Heart right ventricle (tissue), 16 donors: ENCODE data around the gene TMEM236. TPM values are rescaled to one million over a fixed set of nuclear protein-coding genes. Genes with fewer than 3 reads are reported as not detected.

ENCODE experiments used
- ATAC-seq, 8 donors: fragments of 200-7000 bp; cut with Tn5 transposase; one replicate each; pipeline ENCODE4 v1.9.1; 2020; ENCODE audit warnings: mild to moderate bottlenecking in 8 of 8, moderate library complexity in 8 of 8, moderate number of reproducible peaks in 1 of 8
- DNase-seq, 2 donors: peaks; one replicate each; pipeline ENCODE4 v3.0.0-alpha.2; 2020
- H3K27ac ChIP-seq, 10 donors: fragments of 200-600 bp; sonication (generic) in 2 of 10; one replicate each; pipeline versions ENCODE4 v1.5.0 to v1.8.0; 2020 to 2022; ENCODE audit warnings: mild to moderate bottlenecking in 3 of 10
- H3K27me3 ChIP-seq, 7 donors: fragments of 200-600 bp; one replicate each; pipeline ENCODE4 v1.8.0; 2021 to 2022; ENCODE audit warnings: mild to moderate bottlenecking in 2 of 7
- H3K36me3 ChIP-seq, 9 donors: fragments of 200-600 bp; sonication (generic) in 1 of 9; one replicate each; pipeline versions ENCODE4 v1.5.0 to v1.8.0; 2020 to 2022; ENCODE audit warnings: mild to moderate bottlenecking in 2 of 9
- H3K4me1 ChIP-seq, 9 donors: fragments of 200-600 bp; sonication (generic) in 1 of 9; one replicate each; pipeline versions ENCODE4 v1.5.0 to v1.8.0; 2020 to 2022; ENCODE audit warnings: mild to moderate bottlenecking in 4 of 9
- H3K4me3 ChIP-seq, 10 donors: fragments of 200-600 bp; sonication (generic) in 2 of 10; one replicate each; pipeline versions ENCODE4 v1.5.0 to v1.8.0; 2020 to 2022; ENCODE audit warnings: mild to moderate bottlenecking in 7 of 10, moderate library complexity in 2 of 10
- H3K9me3 ChIP-seq, 11 donors: fragments of 200-600 bp in 10 of 11; sonication (generic) in 2 of 11; one replicate each; pipeline versions ENCODE4 v1.5.0 to v1.8.0; 2013 to 2022; ENCODE audit warnings: mild to moderate bottlenecking in 2 of 11, control low read depth in 1 of 11, moderate library complexity in 1 of 11
- CTCF ChIP-seq, 9 donors: fragments of 200-600 bp; sonication (generic) in 2 of 9; IDR thresholded peaks; one replicate each; pipeline versions ENCODE4 v1.5.0 to v1.8.0; 2021 to 2022; ENCODE audit warnings: antibody characterized with exemption in 9 of 9, mild to moderate bottlenecking in 5 of 9, moderate library complexity in 1 of 9
- WGBS, 2 donors: extraction: QIAGEN DNeasy Blood & Tissue Kit; methylation state at CpG; one replicate each; pipeline ENCODE4 v1.1.7; 2013; ENCODE audit warnings: inconsistent platforms in 1 of 2; 5-methylcytosine and 5-hydroxymethylcytosine counted together
- intact Hi-C, 10 donors: fragments of 100-400 bp; cut with DNase I; formaldehyde crosslinking; loops; one replicate each; pipeline versions ENCODE4 v1.11.1 to v1.14.2; 2022
- polyA plus RNA-seq, 2 donors: library from polyadenylated mRNA; stranded (reverse); fragments of 200-250 nt; gene quantifications; one replicate each; pipeline ENCODE4 v1.2.3, GENCODE V29; 2013
- total RNA-seq, 10 donors: library from RNA; stranded (reverse); fragmentation: NEBNext Ultra II Directional in 3 of 10; extraction: Animal tissue kit (Norgen Biotek cat#: 25700) in 3 of 10; gene quantifications; one replicate each; pipeline versions ENCODE4 v1.2.1 to v1.2.4, GENCODE V29; 2021 to 2023
- donor health status: Arrhythmogenic right ventricular cardiomyopathy.
- donor health status: ischemic (EF 13 %, LVEDD 7.1; RV severe dilation, severe dysfunction).
- donor health status: healthy with polysubstance abuse.
- donor health status: DM: no; HTN: yes; CAD: no.
- donor health status: DM: no; HTN: no; CAD: no.
- donor health status: ischemic (EF 25% LVEDD 6.9; RV normal size, moderate dysfunction).
- donor health status: ischemic (EF 25% LVEDD 5.7; RV mildly dilated, moderate dysfunction).
- donor health status: healthy.
- donor health status: DM: yes; HTN: yes; CAD: no.
- donor health status: Ischemic cardiomyopathy.
- donor health status: ischemic (EF 35%, LVEDD 5.7; RV mildly dilated, moderate dysfunction).
- donor health status: nonischemic (EF 11% LVEDD 7.7; RV severe dilation, severe dysfunction).
- donor health status: DM: yes; HTN: yes; CAD: no.
- donor health status: PGD.
- donor health status: ischemic (EF 29% LVEDD 5.4; RV normal size, mild dysfunction).
- donor health status: nonischemic (EF 23%, LVEDD 6.1; RV moderate dilation, normal function).

The TMEM236 gene
- total and polyA plus RNA-seq, 12 donors: 0.08 to 2.5 (median 0.34) TPM; not detected in 1

- intact Hi-C loops: no loop called here
Measured at GRCh38 chr10:17781856-17782255, 29.9 kb downstream of the TMEM236 start.

GRCh38 chr10:17782921-17783665 lies 31.1 kb downstream of the TMEM236 start:
- no peaks in the 10 kb centered on the region for H3K27me3 ChIP-seq
- ATAC-seq (peak in 7 of 8 donors; percentile 35 to 79 (median 54)), DNase-seq (no peak)
- H3K36me3 ChIP-seq: no peaks in the 10 kb centered on the region
- no peaks in the 10 kb centered on the region for H3K9me3 ChIP-seq
- H3K4me1 ChIP-seq: peaks cover 0 to 43% (median 12%) of the 10 kb centered on the region in 9 donors
- intact Hi-C loops: no loop called here
- 40 to 43% methylated on average over 16 of the region's 16 CpGs for WGBS, 2 donors
- H3K4me3 ChIP-seq: no peak overlapping the region
- peak overlapping the region in 5 of 10 donors; percentile 2 to 39 (median 22) for H3K27ac ChIP-seq
- TF ChIP-seq CTCF (IDR thresholded peaks at IDR 0.05): no peak

More at GRCh38 chr10:17781856-17782255, 29.9 kb downstream of the TMEM236 start:
- Histone ChIP-seq H3K36me3 (no peaks in the 10 kb centered on the region), H3K4me1 (peaks cover 0 to 43% (median 12%) of the 10 kb centered on the region in 9 donors), H3K27me3 (no peaks in the 10 kb centered on the region), H3K27ac (no peak overlapping the region), H3K4me3 (no peak overlapping the region), H3K9me3 (no peaks in the 10 kb centered on the region)
- ATAC-seq (peak in 2 of 8 donors; percentile 43 to 49), DNase-seq (no peak)
- WGBS, 2 donors: 72 to 84% methylated on average over 2 of the region's 2 CpGs
- peak in 3 of 9 donors; percentile 11 to 23 (median 16) for TF ChIP-seq CTCF (IDR thresholded peaks at IDR 0.05)

- ATAC-seq: no peak
Measured at GRCh38 chr10:17783751-17784150, 31.8 kb downstream of the TMEM236 start.

GRCh38 chr10:17784688-17785087 lies 32.7 kb downstream of the TMEM236 start:
- H3K27ac ChIP-seq: peak overlapping the region in 3 of 10 donors; percentile 10 to 75 (median 20)

More at GRCh38 chr10:17783751-17784150, 31.8 kb downstream of the TMEM236 start:
- DNase-seq: no peak
- peak overlapping the region in 1 of 10 donors; percentile 75 for H3K27ac ChIP-seq
- H3K4me3 ChIP-seq: no peak overlapping the region
- H3K27me3 ChIP-seq: no peaks in the 10 kb centered on the region
- intact Hi-C loops: no loop called here
- 61 to 70% methylated on average over 1 of the region's 1 CpG for WGBS, 2 donors
- no peaks in the 10 kb centered on the region for H3K36me3 ChIP-seq
- no peak for TF ChIP-seq CTCF (IDR thresholded peaks at IDR 0.05)
- H3K9me3 ChIP-seq: no peaks in the 10 kb centered on the region
- H3K4me1 ChIP-seq: peaks cover 0 to 43% (median 12%) of the 10 kb centered on the region in 9 donors

More at GRCh38 chr10:17784688-17785087, 32.7 kb downstream of the TMEM236 start:
- Histone ChIP-seq H3K27me3 (no peaks in the 10 kb centered on the region), H3K4me1 (peaks cover 0 to 39% (median 12%) of the 10 kb centered on the region in 9 donors), H3K9me3 (no peaks in the 10 kb centered on the region), H3K4me3 (no peak overlapping the region), H3K36me3 (no peaks in the 10 kb centered on the region)
- ATAC-seq: peak in 1 of 8 donors; percentile 34
- intact Hi-C loops: no loop called here
- no peak for TF ChIP-seq CTCF (IDR thresholded peaks at IDR 0.05)
- WGBS, 2 donors: 59 to 72% methylated on average over 3 of the region's 3 CpGs
- no peak for DNase-seq
